ENCODE data around the gene SEZ6. TPM values are rescaled to one million over a fixed set of nuclear protein-coding genes. Genes with fewer than 3 reads are reported as not detected.

SEZ6 gene
- total RNA-seq, 1 experiment from 2014 or later, result not detected

DNA sequence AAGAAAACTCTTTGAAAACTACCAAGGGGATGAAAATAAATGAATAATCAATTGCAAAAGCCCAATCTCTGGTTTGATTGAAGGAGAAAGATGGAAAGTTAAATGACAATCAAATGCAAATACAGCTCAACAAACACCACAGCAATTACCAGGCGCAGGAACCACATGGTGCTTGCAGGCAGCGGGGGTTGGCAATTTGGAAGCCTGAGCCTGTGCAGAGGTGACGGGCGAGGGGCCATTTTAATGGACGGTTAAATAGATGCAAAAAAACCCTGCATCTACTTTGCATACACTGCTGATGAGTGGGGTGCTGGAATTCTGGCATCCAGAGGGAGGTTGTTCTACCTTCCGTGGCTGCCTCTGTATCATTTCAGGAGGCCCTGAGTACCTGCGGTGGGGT lies 4.8 kb upstream of the SEZ6 start:
- Mint-ChIP-seq H3K4me1 (ENCODE audit: low read depth, unreplicated experiment) (no peaks in the 10 kb centered on the region), H3K36me3 (ENCODE audit: insufficient read depth, unreplicated experiment) (no peaks in the 10 kb centered on the region), H3K9me3 (ENCODE audit: low read depth, unreplicated experiment) (no peaks in the 10 kb centered on the region), H3K27ac (ENCODE audit: unreplicated experiment) (no peak overlapping the region), H3K27me3 (ENCODE audit: unreplicated experiment) (peaks cover 96% of the 10 kb centered on the region), H3K4me3 (ENCODE audit: low read depth, unreplicated experiment) (no peak overlapping the region)
- intact Hi-C loops (cut with micrococcal nuclease; ENCODE audit: unreplicated experiment), result no loop called here
- TF ChIP-seq, protein P1, sequence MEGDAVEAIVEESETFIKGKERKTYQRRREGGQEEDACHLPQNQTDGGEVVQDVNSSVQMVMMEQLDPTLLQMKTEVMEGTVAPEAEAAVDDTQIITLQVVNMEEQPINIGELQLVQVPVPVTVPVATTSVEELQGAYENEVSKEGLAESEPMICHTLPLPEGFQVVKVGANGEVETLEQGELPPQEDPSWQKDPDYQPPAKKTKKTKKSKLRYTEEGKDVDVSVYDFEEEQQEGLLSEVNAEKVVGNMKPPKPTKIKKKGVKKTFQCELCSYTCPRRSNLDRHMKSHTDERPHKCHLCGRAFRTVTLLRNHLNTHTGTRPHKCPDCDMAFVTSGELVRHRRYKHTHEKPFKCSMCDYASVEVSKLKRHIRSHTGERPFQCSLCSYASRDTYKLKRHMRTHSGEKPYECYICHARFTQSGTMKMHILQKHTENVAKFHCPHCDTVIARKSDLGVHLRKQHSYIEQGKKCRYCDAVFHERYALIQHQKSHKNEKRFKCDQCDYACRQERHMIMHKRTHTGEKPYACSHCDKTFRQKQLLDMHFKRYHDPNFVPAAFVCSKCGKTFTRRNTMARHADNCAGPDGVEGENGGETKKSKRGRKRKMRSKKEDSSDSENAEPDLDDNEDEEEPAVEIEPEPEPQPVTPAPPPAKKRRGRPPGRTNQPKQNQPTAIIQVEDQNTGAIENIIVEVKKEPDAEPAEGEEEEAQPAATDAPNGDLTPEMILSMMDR (IDR thresholded peaks at IDR 0.05; ENCODE audit: unreplicated experiment), result no peak
- no TSS peak for BruUV-seq (replicated peaks)
- no peak for DNase-seq
- CTCF ChIA-PET, result interaction anchor here (1.0 to 2.0 kb wide), 2 partner anchors 9 to 113 kb away, joined by 3 to 4 read pairs; no protein-coding TSS in a partner anchor

GRCh38 chr17:29010129-29010528 lies 4.3 kb upstream of the SEZ6 start:
- DNase-seq, result no peak
- Mint-ChIP-seq H3K36me3 (ENCODE audit: insufficient read depth, unreplicated experiment) (peaks cover 3% of the 10 kb centered on the region), H3K27me3 (ENCODE audit: unreplicated experiment) (peaks cover 96% of the 10 kb centered on the region), H3K4me3 (ENCODE audit: low read depth, unreplicated experiment) (no peak overlapping the region), H3K9me3 (ENCODE audit: low read depth, unreplicated experiment) (no peaks in the 10 kb centered on the region), H3K4me1 (ENCODE audit: low read depth, unreplicated experiment) (no peaks in the 10 kb centered on the region), H3K27ac (ENCODE audit: unreplicated experiment) (no peak overlapping the region)
- intact Hi-C loops (cut with micrococcal nuclease; ENCODE audit: unreplicated experiment), result no loop called here
- no TSS peak for BruUV-seq (replicated peaks)
- CTCF ChIA-PET, result interaction anchor here (0.7 to 2.0 kb wide), 3 partner anchors 10 to 114 kb away, joined by 3 to 4 read pairs (median 3); no protein-coding TSS in a partner anchor
- TF ChIP-seq, protein P1 (IDR thresholded peaks at IDR 0.05; ENCODE audit: unreplicated experiment), result no peak

DNA sequence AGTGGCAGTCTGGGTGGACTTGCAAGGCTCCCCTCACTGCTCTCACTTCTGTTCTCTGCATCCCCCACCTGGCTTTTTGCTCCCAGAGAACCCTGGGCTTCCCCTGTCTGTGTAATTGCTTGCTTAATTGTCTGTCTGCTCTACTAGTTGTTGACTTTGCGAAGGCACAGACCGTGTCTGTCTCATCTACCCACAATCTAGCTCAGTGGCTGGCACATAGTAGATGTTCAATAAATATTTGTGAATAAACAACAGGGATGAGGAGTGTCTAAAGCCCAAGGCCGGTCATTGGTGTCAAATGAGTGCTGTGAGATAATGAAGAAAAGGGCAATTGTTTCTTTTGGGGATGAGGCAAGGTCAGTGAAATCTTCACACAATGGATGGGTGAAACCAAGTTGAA lies 2.8 kb upstream of the SEZ6 start:
- H3K4me1 Mint-ChIP-seq (ENCODE audit: low read depth, unreplicated experiment), result no peaks in the 10 kb centered on the region
- TF ChIP-seq, protein P1 (IDR thresholded peaks at IDR 0.05; ENCODE audit: unreplicated experiment), result no peak
- peaks cover 7% of the 10 kb centered on the region for H3K36me3 Mint-ChIP-seq (ENCODE audit: insufficient read depth, unreplicated experiment)
- DNase-seq, result no peak
- H3K4me3 Mint-ChIP-seq (ENCODE audit: low read depth, unreplicated experiment), result no peak overlapping the region
- BruUV-seq (replicated peaks), result no TSS peak
- intact Hi-C loops (cut with micrococcal nuclease; ENCODE audit: unreplicated experiment), result no loop called here
- H3K27me3 Mint-ChIP-seq (ENCODE audit: unreplicated experiment), result peaks cover 96% of the 10 kb centered on the region
- CTCF ChIA-PET, result interaction anchor here (2.0 kb wide), 1 partner anchor 11 kb away, joined by 4 read pairs; no protein-coding TSS in a partner anchor
- H3K9me3 Mint-ChIP-seq (ENCODE audit: low read depth, unreplicated experiment), result no peaks in the 10 kb centered on the region
- no peak overlapping the region for H3K27ac Mint-ChIP-seq (ENCODE audit: unreplicated experiment)

DNA sequence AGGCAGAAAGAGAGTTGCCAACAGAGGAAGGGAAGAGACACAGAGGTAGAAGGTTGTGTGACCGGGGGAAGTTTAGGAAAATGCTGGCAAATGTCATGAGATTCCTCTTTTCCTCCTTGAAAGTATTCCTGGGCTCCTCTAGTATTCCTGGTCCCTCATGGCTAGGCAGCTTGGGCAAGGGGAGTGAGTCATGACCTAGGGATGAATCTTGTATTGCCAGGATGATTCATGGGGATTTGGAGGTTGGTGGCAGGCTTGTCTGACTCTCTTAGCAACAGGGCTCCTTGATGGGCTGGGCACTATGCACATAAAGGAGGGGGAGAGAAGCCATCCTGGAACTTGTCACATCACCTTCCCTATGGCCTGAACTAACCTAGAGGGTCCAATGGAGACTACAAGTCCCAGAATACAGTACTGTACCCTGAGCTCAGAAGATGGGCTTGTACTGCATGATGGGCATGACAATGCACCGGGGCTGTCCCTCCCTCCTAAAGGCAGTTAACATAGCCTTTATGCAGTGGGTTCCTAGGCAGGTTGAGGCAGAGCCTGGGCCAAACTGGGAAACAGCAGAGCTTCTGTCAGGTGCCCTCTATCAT lies 2.1 kb upstream of the SEZ6 start:
- Mint-ChIP-seq H3K36me3 (ENCODE audit: insufficient read depth, unreplicated experiment) (peaks cover 7% of the 10 kb centered on the region), H3K27ac (ENCODE audit: unreplicated experiment) (no peak overlapping the region), H3K9me3 (ENCODE audit: low read depth, unreplicated experiment) (no peaks in the 10 kb centered on the region), H3K27me3 (ENCODE audit: unreplicated experiment) (peaks cover 96% of the 10 kb centered on the region), H3K4me3 (ENCODE audit: low read depth, unreplicated experiment) (no peak overlapping the region), H3K4me1 (ENCODE audit: low read depth, unreplicated experiment) (no peaks in the 10 kb centered on the region)
- TF ChIP-seq, protein P1 (IDR thresholded peaks at IDR 0.05; ENCODE audit: unreplicated experiment), result no peak
- no peak for DNase-seq
- no TSS peak for BruUV-seq (replicated peaks)
- CTCF ChIA-PET, result no interaction called here
- intact Hi-C loops (cut with micrococcal nuclease; ENCODE audit: unreplicated experiment), result no loop called here
